K562 (cell line): ENCODE results near the gene TRMT44. TPM values are rescaled to one million over a fixed set of nuclear protein-coding genes. Genes with fewer than 3 reads are reported as not detected.

Experiments used
- ZFP30 ChIP-seq: fragments of 250-450 bp; sonication (Bioruptor Pico); IDR thresholded peaks from 2 replicates; pipeline ENCODE4 v1.8.0; 2022; ENCODE audit warnings: moderate library complexity, mild to moderate bottlenecking, inconsistent platforms, borderline replicate concordance
- ZNF3 ChIP-seq: fragments of 250-450 bp; sonication (Bioruptor Pico); IDR thresholded peaks from 2 replicates; pipeline ENCODE4 v1.5.0; 2021; ENCODE audit warnings: mild to moderate bottlenecking, moderate library complexity
- polyA plus RNA-seq, 8 experiments: library from polyadenylated mRNA; depleted of rRNA in 4 of 8; stranded (reverse) in 5 of 8; unstranded in 3 of 8; fragments of >200 nt; fragmentation: Nextera tagmentation in 2 of 8; fragmentation: Illumina TruSeq in 1 of 8; extraction: Ambion mirVana in 2 of 8; extraction: Trizol in 1 of 8; gene quantifications; 2 replicates each; pipeline versions ENCODE4 v1.2.1 to v1.2.3, GENCODE V29; 2011 to 2014; ENCODE audit warnings: inconsistent platforms in 1 of 8, missing spikeins in 1 of 8
- total RNA-seq, 7 experiments: library from RNA; depleted of rRNA in 6 of 7; stranded (reverse); fragments of >200 nt in 6 of 7; fragmentation: Illumina TruSeq in 2 of 7; extraction: Trizol in 2 of 7; gene quantifications; 2 replicates each; pipeline versions ENCODE4 v1.2.1 to v1.2.3, GENCODE V29; 2011 to 2021; ENCODE audit warnings: low replicate concordance in 1 of 7
- TF ChIP-seq, protein P1 (sequence below): fragments of 200-600 bp; sonication (generic); IDR thresholded peaks from one replicate; pipeline ENCODE4 v1.6.1; 2012; ENCODE audit warnings: mild to moderate bottlenecking, low read depth, low read length, inconsistent platforms
- TF ChIP-seq, protein P2 (sequence below): sonication (generic); formaldehyde crosslinking; IDR thresholded peaks from 2 replicates; pipeline ENCODE4 v1.8.1; 2023; ENCODE audit warnings: mild to moderate bottlenecking, missing genetic modification reagents

TRMT44 gene
- total and polyA plus RNA-seq, 9 of the 15 experiments (the other 6 are each of a cell fraction or from before 2014, with no cell fraction given): 1.2 to 18.6 (median 10.0) TPM

DNA sequence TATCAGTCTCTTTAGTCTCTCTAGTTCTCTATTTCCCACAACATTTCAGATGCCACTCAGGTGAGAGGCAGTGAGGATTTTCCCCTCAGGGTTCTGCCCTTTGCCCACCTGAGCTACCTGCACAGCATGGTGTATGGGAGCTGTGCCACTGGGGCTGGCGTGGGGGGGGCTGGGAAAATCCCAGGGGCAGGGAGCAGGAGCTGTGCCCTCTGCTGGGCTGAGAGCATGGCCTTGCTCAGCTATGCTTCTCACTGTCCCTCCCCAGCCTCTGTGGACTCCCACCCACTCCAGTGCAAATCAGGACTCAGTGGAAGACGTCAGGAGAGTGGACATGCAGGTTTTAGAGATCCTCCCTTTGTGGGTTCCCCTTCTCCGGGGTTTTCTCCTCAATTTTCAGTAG lies 57.2 kb downstream of the TRMT44 start (continued):
- TF ChIP-seq, protein P1, sequence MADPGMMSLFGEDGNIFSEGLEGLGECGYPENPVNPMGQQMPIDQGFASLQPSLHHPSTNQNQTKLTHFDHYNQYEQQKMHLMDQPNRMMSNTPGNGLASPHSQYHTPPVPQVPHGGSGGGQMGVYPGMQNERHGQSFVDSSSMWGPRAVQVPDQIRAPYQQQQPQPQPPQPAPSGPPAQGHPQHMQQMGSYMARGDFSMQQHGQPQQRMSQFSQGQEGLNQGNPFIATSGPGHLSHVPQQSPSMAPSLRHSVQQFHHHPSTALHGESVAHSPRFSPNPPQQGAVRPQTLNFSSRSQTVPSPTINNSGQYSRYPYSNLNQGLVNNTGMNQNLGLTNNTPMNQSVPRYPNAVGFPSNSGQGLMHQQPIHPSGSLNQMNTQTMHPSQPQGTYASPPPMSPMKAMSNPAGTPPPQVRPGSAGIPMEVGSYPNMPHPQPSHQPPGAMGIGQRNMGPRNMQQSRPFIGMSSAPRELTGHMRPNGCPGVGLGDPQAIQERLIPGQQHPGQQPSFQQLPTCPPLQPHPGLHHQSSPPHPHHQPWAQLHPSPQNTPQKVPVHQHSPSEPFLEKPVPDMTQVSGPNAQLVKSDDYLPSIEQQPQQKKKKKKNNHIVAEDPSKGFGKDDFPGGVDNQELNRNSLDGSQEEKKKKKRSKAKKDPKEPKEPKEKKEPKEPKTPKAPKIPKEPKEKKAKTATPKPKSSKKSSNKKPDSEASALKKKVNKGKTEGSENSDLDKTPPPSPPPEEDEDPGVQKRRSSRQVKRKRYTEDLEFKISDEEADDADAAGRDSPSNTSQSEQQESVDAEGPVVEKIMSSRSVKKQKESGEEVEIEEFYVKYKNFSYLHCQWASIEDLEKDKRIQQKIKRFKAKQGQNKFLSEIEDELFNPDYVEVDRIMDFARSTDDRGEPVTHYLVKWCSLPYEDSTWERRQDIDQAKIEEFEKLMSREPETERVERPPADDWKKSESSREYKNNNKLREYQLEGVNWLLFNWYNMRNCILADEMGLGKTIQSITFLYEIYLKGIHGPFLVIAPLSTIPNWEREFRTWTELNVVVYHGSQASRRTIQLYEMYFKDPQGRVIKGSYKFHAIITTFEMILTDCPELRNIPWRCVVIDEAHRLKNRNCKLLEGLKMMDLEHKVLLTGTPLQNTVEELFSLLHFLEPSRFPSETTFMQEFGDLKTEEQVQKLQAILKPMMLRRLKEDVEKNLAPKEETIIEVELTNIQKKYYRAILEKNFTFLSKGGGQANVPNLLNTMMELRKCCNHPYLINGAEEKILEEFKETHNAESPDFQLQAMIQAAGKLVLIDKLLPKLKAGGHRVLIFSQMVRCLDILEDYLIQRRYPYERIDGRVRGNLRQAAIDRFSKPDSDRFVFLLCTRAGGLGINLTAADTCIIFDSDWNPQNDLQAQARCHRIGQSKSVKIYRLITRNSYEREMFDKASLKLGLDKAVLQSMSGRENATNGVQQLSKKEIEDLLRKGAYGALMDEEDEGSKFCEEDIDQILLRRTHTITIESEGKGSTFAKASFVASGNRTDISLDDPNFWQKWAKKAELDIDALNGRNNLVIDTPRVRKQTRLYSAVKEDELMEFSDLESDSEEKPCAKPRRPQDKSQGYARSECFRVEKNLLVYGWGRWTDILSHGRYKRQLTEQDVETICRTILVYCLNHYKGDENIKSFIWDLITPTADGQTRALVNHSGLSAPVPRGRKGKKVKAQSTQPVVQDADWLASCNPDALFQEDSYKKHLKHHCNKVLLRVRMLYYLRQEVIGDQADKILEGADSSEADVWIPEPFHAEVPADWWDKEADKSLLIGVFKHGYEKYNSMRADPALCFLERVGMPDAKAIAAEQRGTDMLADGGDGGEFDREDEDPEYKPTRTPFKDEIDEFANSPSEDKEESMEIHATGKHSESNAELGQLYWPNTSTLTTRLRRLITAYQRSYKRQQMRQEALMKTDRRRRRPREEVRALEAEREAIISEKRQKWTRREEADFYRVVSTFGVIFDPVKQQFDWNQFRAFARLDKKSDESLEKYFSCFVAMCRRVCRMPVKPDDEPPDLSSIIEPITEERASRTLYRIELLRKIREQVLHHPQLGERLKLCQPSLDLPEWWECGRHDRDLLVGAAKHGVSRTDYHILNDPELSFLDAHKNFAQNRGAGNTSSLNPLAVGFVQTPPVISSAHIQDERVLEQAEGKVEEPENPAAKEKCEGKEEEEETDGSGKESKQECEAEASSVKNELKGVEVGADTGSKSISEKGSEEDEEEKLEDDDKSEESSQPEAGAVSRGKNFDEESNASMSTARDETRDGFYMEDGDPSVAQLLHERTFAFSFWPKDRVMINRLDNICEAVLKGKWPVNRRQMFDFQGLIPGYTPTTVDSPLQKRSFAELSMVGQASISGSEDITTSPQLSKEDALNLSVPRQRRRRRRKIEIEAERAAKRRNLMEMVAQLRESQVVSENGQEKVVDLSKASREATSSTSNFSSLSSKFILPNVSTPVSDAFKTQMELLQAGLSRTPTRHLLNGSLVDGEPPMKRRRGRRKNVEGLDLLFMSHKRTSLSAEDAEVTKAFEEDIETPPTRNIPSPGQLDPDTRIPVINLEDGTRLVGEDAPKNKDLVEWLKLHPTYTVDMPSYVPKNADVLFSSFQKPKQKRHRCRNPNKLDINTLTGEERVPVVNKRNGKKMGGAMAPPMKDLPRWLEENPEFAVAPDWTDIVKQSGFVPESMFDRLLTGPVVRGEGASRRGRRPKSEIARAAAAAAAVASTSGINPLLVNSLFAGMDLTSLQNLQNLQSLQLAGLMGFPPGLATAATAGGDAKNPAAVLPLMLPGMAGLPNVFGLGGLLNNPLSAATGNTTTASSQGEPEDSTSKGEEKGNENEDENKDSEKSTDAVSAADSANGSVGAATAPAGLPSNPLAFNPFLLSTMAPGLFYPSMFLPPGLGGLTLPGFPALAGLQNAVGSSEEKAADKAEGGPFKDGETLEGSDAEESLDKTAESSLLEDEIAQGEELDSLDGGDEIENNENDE: no peak
- TF ChIP-seq, protein P2, sequence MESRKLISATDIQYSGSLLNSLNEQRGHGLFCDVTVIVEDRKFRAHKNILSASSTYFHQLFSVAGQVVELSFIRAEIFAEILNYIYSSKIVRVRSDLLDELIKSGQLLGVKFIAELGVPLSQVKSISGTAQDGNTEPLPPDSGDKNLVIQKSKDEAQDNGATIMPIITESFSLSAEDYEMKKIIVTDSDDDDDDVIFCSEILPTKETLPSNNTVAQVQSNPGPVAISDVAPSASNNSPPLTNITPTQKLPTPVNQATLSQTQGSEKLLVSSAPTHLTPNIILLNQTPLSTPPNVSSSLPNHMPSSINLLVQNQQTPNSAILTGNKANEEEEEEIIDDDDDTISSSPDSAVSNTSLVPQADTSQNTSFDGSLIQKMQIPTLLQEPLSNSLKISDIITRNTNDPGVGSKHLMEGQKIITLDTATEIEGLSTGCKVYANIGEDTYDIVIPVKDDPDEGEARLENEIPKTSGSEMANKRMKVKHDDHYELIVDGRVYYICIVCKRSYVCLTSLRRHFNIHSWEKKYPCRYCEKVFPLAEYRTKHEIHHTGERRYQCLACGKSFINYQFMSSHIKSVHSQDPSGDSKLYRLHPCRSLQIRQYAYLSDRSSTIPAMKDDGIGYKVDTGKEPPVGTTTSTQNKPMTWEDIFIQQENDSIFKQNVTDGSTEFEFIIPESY (CRISPR knock-in tag): no peak
- TF ChIP-seq ZFP30 (CRISPR knock-in tag) (no peak), ZNF3 (CRISPR knock-in tag) (no peak)
